GM12878 (cell line): ENCODE data around the gene UTP3. TPM values are rescaled to one million over a fixed set of nuclear protein-coding genes. Genes with fewer than 3 reads are reported as not detected.
"Not testable (repeated sequence)": the region's sequence is repeated elsewhere in the genome, so short reads cannot be mapped to it uniquely, and the experiment has no call there.

Experiments
- ATAC-seq: fragments of 200-7000 bp; cut with Tn5 transposase; 3 replicates; pipeline ENCODE4 v1.9.1; 2020; ENCODE audit warnings: mild to moderate bottlenecking, moderate library complexity
- BruUV-seq: library from RNA; stranded (reverse); fragments of 400-500 nt; replicated peaks from 2 replicates; lab custom pipeline; 2021; lab: Mats Ljungman, UMichigan
- CTCF ChIA-PET: fragments of 300-600 bp; sonication (Branson Sonifier 250); formaldehyde crosslinking; extraction: SDS; loops from one replicate; lab custom pipeline; 2021; ENCODE audit warnings: inconsistent platforms; lab: Yijun Ruan, JAX
- POLR2A ChIA-PET: fragments of 350-600 bp; formaldehyde crosslinking; extraction: SDS; loops from one replicate; lab custom pipeline; 2021; ENCODE audit warnings: inconsistent platforms; lab: Charles Lee
- RAD21 ChIA-PET: fragments of 300-600 bp; sonication (Branson Sonifier 250); formaldehyde crosslinking; loops from one replicate; lab custom pipeline; 2023; ENCODE audit warnings: antibody characterized with exemption; ENCODE audit not compliant: unreplicated experiment; lab: Charles Lee
- SMC1A ChIA-PET: fragments of 300-600 bp; sonication (Branson Sonifier 250); formaldehyde crosslinking; loops from one replicate; lab custom pipeline; 2023; ENCODE audit not compliant: unreplicated experiment, uncharacterized antibody; lab: Charles Lee
- DNase-seq: peaks from one replicate; pipeline ENCODE4 v3.0.0-alpha.2; 2011; ENCODE audit warnings: low read depth, low spot score
- FAIRE-seq: peaks from 3 replicates; lab custom pipeline; 2011; peaks lifted over from hg19 to GRCh38; lab: Jason Lieb, UNC
- H2AFZ ChIP-seq: 2 replicates; pipeline ENCODE4 v1.6.0; 2011; ENCODE audit warnings: low read depth, low read length, control low read depth; ENCODE audit not compliant: control insufficient read depth
- H3K27ac ChIP-seq: 2 replicates; pipeline ENCODE4 v1.5.1; 2011; ENCODE audit warnings: control low read depth; ENCODE audit not compliant: control insufficient read depth, insufficient read depth
- H3K27me3 ChIP-seq, 2 experiments: replicated peaks in 1 of 2; 2 replicates each; pipeline versions ENCODE4 v1.6.0 to v1.6.1; 2011; ENCODE audit warnings: low read length in 1 of 2; ENCODE audit not compliant: control insufficient read depth in 2 of 2, insufficient read depth in 2 of 2
- H3K36me3 ChIP-seq, 2 experiments: 2 replicates each; pipeline ENCODE4 v1.5.1; 2011; ENCODE audit warnings: low read length in 1 of 2; ENCODE audit not compliant: control insufficient read depth in 2 of 2, insufficient read depth in 2 of 2
- H3K4me1 ChIP-seq: 2 replicates; pipeline ENCODE4 v1.6.1; 2011; ENCODE audit warnings: mild to moderate bottlenecking, low read length, moderate library complexity, mixed read lengths; ENCODE audit not compliant: control insufficient read depth, insufficient read depth
- H3K4me2 ChIP-seq: 2 replicates; pipeline ENCODE4 v1.6.0; 2011; ENCODE audit warnings: control low read depth; ENCODE audit not compliant: control insufficient read depth, insufficient read depth
- H3K4me3 ChIP-seq: fragments of 200-600 bp; sonication (generic); 2 replicates; pipeline ENCODE4 v1.5.1; 2016
- H3K79me2 ChIP-seq: 2 replicates; pipeline ENCODE4 v1.6.0; 2011; ENCODE audit warnings: low read length; ENCODE audit not compliant: control insufficient read depth, insufficient read depth
- H3K9ac ChIP-seq: 2 replicates; pipeline ENCODE4 v1.8.0; 2011; ENCODE audit warnings: low read length, control low read depth, mixed read lengths; ENCODE audit not compliant: control insufficient read depth, insufficient read depth
- H3K9me3 ChIP-seq: replicated peaks from 3 replicates; pipeline ENCODE4 v1.5.1; 2011; ENCODE audit warnings: mild to moderate bottlenecking, low read length; ENCODE audit not compliant: control insufficient read depth, insufficient read depth
- H4K20me1 ChIP-seq: 2 replicates; pipeline ENCODE4 v1.6.0; 2011; ENCODE audit not compliant: control insufficient read depth, insufficient read depth
- CBX5 ChIP-seq: sonication (generic); IDR thresholded peaks from 2 replicates; pipeline ENCODE4 v1.6.1; 2016; ENCODE audit warnings: low read depth, moderate library complexity, mild to moderate bottlenecking, inconsistent platforms
- STAT3 ChIP-seq: IDR thresholded peaks from 2 replicates; pipeline ENCODE4 v1.6.1; 2011; ENCODE audit warnings: low read depth, low read length, improper control_type of control experiment
- WGBS: methylation state at CpG from one replicate; pipeline ENCODE4 v1.1.6; 2016; ENCODE audit warnings: low lambda C conversion rate; ENCODE audit not compliant: insufficient replicate concordance, insufficient coverage; ENCODE audit errors: missing lambda C conversion rate; 5-methylcytosine and 5-hydroxymethylcytosine counted together
- in situ Hi-C: fragments of 300-500 bp; cut with MboI; formaldehyde crosslinking; loops from 9 replicates; pipeline ENCODE4 v1.14.3; 2018; ENCODE audit warnings: mixed read lengths
- intact Hi-C: fragments of 100-400 bp; cut with micrococcal nuclease; formaldehyde crosslinking; loops from one replicate; pipeline ENCODE4 v1.14.2; 2022; ENCODE audit not compliant: unreplicated experiment
- polyA plus RNA-seq, 11 experiments: library from polyadenylated mRNA; depleted of rRNA in 4 of 11; unstranded in 6 of 11; stranded (reverse) in 5 of 11; fragments of >200 nt; fragmentation: Nextera tagmentation in 4 of 11; fragmentation: Illumina TruSeq in 1 of 11; extraction: Ambion mirVana in 4 of 11; extraction: Trizol in 1 of 11; gene quantifications; 1 replicate in 1 of 11; 2 replicates in 10 of 11; pipeline versions ENCODE4 v1.2.1 to v1.2.3, GENCODE V29; 2011 to 2016; ENCODE audit warnings: inconsistent platforms in 2 of 11, missing spikeins in 2 of 11, low read depth in 1 of 11
- total RNA-seq, 4 experiments: library from RNA; depleted of rRNA in 3 of 4; stranded (reverse); fragments of >200 nt in 3 of 4; fragmentation: Illumina TruSeq in 1 of 4; extraction: Trizol in 1 of 4; gene quantifications; 2 replicates each; pipeline versions ENCODE4 v1.2.1 to v1.2.3, GENCODE V29; 2013 to 2021

The UTP3 gene
- total and polyA plus RNA-seq, 10 of the 15 experiments (the other 5 are each of a cell fraction or from before 2014, with no cell fraction given): 15.8 to 60.7 (median 22.5) TPM

DNA sequence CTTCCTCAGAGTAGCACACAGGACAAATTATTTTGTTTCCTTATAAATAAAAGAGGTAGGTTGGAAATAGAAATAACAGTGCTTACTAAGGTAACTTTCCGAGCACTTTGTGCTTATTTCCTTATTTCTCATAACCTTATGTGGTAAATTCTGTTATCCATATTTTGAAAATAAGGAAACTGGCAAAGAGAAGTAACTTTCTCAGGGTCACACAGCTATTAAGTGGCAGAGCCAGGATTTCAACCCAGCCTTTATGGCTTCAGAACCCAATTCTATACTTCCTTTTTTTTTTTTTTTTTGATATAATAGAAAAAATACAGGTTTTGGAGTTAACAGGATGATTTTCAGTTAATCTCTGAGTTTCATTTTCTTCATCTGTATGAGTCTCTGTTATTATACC, 3.3 kb downstream of the UTP3 start (continued):
- no peak for TF ChIP-seq CBX5
- TF ChIP-seq STAT3: no peak

- H3K9me3 ChIP-seq, DNase-seq, H2AFZ ChIP-seq, H3K36me3 ChIP-seq, FAIRE-seq, H3K27me3 ChIP-seq, intact Hi-C loops, BruUV-seq, H3K27ac ChIP-seq, H3K4me1 ChIP-seq, H4K20me1 ChIP-seq, H3K4me3 ChIP-seq, H3K9ac ChIP-seq, ATAC-seq, H3K4me2 ChIP-seq: not testable (repeated sequence)
- 98% methylated on average over 6 of the region's 7 CpGs for WGBS
- POLR2A ChIA-PET: interaction anchor here (0.6 to 1.1 kb wide), 5 partner anchors 9 to 1200 kb away, joined by 3 to 14 read pairs (median 4); no protein-coding TSS in a partner anchor
- SMC1A ChIA-PET: interaction anchor here (0.9 to 7.7 kb wide), 3 partner anchors 9 to 57 kb away, joined by 3 to 84 read pairs (median 5); no protein-coding TSS in a partner anchor
- peaks cover 19% of the 10 kb centered on the region for H3K79me2 ChIP-seq
- CTCF ChIA-PET: interaction anchor here (0.6 to 2.0 kb wide), 3 partner anchors 42 to 316 kb away, joined by 4 to 9 read pairs (median 5); no protein-coding TSS in a partner anchor
- in situ Hi-C loops: loop anchor here (25.0 kb wide), 1 partner anchor 1632 kb away; no protein-coding TSS in a partner anchor
- RAD21 ChIA-PET: interaction anchor here (0.6 to 0.9 kb wide), 3 partner anchors 11 to 490 kb away, joined by 3 read pairs; no protein-coding TSS in a partner anchor
These were observed 6.3 kb downstream of the UTP3 start for GRCh38 chr4:70694633-70695032.

GRCh38 chr4:70698435-70698834, 10.1 kb downstream of the UTP3 start:
- H3K9ac ChIP-seq, H3K79me2 ChIP-seq, ATAC-seq, H3K27ac ChIP-seq, H4K20me1 ChIP-seq, H3K4me1 ChIP-seq, POLR2A ChIA-PET, BruUV-seq, RAD21 ChIA-PET, H3K4me3 ChIP-seq, H3K27me3 ChIP-seq, H3K36me3 ChIP-seq, FAIRE-seq, H3K9me3 ChIP-seq, H2AFZ ChIP-seq, DNase-seq, intact Hi-C loops, H3K4me2 ChIP-seq: not testable (repeated sequence)
- ChIA-PET CTCF (interaction anchor here (0.6 kb wide), 2 partner anchors 9 to 259 kb away, joined by 3 read pairs; no protein-coding TSS in a partner anchor), SMC1A (interaction anchor here (1.0 to 1.9 kb wide), 3 partner anchors 9 to 311 kb away, joined by 3 to 6 read pairs (median 5); no protein-coding TSS in a partner anchor)
- WGBS: 94% methylated on average over 8 of the region's 8 CpGs
- in situ Hi-C loops: loop anchor here (25.0 kb wide), 1 partner anchor 1636 kb away; no protein-coding TSS in a partner anchor
